ENCODE measurements around the gene L3HYPDH. TPM values are rescaled to one million over a fixed set of nuclear protein-coding genes. Genes with fewer than 3 reads are reported as not detected.
"Not testable (repeated sequence)": the region's sequence is repeated elsewhere in the genome, so short reads cannot be mapped to it uniquely, and the experiment has no call there.

The L3HYPDH gene
- total RNA-seq, 1 experiment from 2014 or later: 35.2 TPM

DNA sequence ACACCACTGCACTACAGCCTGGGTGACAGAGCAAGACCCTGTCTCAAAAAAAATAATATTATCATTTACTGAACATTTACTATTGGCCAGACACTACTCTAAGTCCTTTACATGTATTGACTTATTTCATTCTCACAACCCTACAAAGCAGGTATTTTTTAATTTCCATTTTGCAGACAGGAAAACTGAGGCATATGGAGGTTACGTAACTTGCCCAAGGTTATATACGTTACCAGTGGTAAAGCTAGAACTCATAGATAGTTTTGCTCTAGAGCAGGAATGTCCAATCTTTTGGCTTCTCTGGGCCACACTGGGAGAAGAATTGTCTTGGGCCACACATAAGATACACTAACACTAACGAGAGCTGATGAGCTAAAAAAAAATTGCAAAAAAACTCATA is 5.7 kb downstream of the L3HYPDH start:
- no peak for DNase-seq (ENCODE audit: low read depth)

DNA sequence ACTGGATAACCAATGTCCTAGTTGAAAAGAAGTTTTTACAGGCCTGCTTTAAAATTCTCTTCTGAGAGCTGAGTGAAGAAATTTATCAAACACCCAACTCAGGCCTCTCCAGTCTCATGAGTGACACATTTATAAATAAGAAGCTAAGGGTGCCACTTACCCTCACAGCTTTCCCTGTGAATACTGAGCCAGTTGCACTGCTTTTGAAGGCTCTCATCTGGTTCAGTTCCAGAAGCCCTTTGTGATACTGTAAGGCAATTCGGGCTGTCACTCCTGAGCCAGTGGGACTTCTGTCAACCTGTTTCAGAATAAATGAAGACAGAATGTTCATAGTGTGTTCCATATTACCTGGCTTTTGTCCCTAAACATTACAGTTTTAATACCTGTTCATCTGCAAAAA is 8.5 kb downstream of the L3HYPDH start:
- DNase-seq (ENCODE audit: low read depth): no peak

DNA sequence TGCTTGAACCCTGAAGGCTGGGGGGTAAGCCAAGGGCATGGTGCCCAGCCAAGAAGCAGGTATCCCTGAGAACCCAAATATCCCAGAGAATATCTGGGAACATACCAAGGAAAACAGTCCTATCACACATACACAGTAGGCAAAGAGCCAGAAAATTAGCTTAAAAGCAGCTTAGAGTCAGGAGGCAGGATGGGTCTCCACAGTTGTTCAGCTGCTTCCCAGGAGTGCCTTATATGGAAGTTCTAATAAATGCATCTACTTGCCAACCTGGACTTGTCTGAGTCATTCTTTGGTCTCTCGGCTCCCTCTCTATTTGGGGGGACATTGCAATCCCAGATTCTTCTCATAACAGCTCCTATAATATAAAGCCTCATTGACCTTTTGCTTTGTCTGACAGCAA is 10.0 kb downstream of the L3HYPDH start:
- peak; percentile 65 for DNase-seq (ENCODE audit: low read depth)

DNA sequence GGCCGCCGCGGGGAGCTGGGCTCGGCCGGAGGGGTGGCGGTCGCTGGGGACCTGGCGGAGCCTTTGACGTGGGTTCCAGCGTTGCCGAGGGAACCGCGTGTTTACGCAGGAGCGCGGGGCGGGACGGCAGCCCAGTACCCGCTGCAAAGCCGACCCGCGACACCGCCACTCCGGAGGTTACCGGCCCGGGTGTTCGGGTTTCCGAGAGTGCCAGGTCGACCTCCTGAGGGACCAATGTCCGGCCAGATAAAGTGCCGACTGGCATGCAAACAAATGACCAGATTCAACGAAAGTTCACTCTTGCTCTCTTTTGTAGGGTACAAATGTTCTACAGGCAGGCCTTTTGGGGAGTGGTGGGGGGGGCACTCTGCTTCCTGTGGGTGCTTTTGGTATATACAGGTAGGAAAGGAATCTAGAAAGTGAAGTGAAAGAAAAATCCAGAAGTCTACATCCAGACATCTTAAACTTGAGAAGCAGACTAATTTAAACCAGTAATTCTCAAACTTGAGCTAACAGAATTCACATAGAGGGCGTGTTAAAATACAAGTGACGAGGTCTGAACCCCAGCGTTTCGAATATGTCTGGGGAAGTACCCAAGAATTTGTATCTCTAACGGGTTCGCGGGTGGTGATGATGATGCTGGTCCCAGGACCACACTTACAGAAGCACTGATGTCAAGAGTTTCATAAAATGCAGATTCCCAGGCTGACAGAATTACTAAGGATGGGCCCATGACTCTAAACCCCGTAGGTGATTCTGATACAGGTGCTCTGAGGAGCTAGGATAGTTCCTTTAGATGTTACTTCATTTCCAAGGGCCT is 18.7 kb downstream of the L3HYPDH start, which contains the start of gene GPR135:
TSS of gene GPR135 (minus strand) at position 65 of the 820 bp plus-strand sequence. CDS start 154 bp downstream, outside the sequence.
- DNase-seq (ENCODE audit: low read depth): no peak

DNA sequence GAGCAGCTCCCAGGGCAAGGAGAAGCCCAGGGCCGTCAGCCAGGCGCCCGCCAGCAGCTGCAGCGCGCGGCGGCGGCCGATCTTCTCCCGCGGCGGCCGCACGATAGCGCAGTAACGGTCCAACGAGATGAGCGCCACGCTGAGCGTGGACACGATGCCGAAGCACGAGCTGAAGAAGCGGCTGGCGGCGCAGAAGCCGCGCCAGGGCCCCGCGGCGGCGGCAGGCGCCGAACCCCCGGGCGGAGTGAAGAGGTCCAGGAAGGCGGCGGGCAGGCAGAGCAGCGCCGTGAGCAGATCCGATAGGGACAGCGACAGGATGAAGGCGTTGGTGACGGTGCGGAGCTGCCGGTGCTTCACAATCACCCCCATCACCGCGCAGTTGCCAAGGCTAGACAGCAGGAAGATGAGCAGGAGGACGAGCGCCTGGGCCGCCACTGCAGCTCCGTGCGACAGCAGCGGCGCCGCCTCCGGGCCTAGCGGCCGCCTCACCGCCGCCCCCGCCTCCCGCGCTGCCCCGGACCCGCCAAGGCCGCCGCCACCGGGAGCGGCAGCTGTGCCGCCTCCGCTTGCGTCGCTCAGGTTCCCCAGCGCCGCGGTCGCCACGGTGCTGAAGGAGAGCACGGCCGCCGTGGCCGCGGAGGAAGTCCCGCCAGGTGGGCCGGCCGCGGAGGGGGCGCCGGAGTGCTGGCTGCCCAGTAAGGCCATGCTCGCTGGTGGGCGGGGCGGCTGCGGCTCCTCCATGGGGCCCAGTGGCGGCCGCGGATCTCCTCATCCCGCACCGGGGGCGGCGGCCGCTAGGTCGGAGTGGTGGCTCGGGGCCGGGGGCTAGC is 19.5 kb downstream of the L3HYPDH start:
- DNase-seq (ENCODE audit: low read depth): no peak

DNA sequence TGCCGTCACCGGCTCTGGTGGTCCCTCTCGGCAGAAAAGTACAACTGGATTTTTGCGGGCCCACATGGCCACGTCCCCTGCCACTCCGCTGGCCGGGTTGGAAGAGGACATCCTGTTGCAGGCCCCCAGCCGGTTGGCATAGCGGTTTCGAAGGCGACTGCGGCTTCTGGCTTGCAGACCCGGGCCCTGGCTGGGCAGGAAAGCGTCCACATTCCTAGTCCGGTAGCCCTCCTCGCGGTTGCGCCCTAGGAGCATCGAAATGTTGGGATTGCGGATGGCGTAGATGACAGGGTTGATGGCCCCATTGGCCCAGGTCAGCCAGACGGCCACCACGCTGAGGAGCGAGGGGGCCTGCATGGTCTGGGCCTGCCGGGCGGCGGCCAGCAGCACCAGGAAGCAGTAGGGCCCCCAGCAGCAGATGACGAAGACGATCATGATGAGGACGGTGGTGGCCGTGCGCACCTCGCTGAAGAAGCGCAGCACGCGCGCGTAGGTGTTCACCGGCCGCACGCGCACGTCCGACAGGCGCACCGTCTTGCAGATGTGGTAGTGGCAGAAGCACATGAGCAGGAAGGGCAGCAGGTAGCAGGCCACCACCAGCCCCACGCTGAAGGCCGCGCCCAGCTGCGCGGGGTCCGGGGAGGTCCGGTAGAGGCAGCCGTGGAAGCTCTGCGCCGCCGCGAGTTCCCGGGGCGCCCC is 20.3 kb downstream of the L3HYPDH start:
- DNase-seq (ENCODE audit: low read depth): no peak

DNA sequence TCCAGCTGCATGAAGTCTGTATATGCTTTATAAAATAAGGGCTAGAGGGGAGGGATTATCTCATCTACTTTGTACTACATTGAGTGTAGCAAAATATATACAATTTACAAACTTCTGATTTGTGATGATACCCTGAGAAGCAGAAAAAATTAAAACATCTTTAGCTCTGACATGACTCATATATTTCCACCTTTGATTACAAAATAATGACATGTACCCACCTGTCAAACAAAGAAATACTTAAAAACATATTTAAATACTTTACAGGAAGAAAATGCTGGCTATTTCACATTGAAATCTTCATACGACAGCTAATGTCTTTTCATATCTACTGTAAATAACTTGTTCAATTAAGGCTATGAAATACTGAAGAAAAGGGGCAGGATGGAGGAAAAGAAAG is 22.3 kb downstream of the L3HYPDH start:
- DNase-seq (ENCODE audit: low read depth): no peak

DNA sequence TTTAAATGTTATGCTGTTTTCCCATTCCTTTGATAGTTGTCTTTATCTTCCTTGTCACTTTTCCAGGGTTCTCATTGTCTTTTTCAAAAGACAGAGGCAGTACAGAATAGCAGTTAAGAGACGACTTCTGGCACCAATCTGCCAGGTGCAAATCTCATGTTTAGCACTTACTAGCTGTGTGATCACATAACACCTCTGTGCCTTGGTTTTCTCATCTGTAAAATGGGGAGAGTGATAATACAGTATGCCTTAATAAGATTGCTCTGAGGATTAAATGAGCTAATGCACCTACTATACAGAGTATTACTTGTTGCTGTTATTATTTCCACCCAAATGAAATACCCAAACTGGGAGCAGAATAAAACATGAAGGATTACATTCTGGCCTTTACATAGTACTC is 23.8 kb downstream of the L3HYPDH start:
- no peak for DNase-seq (ENCODE audit: low read depth)

DNA sequence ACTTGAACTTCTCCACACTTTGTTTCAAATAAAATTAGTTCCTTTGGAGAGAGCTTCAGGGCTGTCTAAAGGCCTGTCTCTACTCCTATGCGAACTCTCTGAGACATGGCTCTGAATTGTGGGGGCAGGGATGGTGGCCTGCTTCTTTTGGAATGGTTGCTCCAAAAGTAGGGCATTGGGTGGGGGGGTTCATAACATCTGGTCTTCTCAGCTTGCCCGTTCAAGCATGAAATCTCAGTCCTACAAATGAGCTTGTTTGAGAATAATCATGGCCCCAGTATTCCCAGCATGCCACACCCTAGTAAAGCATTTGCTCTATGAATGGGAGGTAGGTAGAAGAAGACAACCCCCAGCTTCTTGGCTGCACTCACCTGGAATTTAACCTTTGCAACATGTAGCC is 25.7 kb downstream of the L3HYPDH start:
- DNase-seq (ENCODE audit: low read depth): no peak

DNA sequence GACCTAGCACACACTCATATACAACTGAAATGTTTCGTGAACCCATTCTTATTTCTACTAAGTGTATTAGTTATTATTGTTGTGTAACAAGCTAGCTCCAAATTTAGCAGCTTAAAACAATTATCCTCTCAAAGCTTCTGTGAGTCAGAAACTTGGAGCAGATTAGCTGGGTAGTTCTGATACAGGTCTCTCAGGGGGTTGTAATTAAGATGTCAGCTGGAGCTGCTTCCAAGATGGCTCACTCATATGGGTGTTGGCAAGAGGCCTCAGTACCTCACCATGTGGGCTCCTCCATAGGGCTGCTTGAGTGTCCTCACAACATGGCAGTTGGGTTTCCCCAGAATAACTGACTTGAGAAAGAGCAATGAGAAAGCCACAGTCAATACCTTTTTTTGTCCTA is 28.8 kb downstream of the L3HYPDH start:
- DNase-seq (ENCODE audit: low read depth): peak; percentile 61

DNA sequence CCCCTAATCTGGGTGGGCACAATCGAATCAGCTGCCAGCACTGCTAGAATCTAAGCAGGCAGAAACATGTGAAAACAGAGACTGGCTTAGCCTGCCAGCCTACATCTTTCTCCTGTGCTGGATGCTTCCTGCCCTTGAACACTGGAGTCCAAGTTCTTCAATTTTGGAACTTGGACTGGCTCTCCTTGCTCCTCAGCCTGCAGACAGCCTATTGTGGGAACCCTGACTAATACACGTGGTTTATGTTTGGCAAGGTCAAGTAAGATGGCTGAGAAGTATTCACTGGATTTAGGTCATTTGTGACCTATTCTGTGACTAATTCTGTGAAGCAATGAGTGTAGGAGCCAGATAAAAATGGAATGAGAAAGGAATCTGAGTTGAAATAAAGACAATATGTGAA is 30.1 kb downstream of the L3HYPDH start:
- DNase-seq (ENCODE audit: low read depth): peak; percentile 87

DNA sequence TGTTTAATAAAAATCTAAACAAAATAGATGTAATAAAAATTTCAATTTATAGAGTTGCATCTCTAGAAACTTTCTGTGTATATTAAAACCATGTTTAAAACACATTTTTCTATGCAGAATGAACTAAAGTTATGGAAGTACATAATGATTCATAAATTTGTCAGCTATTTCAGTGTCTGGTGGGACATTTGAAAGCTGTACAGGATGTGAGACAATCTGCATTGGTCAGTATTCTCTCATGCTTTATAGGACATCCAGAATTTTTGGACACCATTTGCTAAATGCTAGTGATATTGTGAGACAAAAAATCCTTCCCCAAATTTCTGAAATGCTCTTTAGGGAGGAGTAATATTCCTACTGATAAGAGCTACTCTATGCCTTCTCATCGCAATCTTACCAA is 32.4 kb downstream of the L3HYPDH start:
- no peak for DNase-seq (ENCODE audit: low read depth)

DNA sequence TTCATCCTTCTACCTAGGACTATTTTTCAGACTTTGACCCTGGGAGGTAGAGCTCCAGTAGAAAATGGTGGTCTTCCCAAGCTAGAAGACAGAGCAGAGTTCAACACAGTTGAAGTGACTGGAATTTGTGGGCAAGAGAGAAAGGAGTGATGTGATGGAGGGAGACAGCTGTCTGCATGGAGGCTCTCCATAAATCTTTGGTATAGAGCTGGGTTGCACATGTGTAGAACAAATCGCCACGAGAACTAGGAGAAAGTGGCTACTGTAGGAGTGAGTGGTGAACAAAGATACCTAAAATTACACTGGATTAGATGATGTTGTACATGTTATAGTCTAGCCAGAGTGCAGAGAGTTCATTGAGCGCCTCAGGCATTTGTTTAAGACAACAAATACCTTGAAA is 33.5 kb downstream of the L3HYPDH start:
- no peak for DNase-seq (ENCODE audit: low read depth)

DNA sequence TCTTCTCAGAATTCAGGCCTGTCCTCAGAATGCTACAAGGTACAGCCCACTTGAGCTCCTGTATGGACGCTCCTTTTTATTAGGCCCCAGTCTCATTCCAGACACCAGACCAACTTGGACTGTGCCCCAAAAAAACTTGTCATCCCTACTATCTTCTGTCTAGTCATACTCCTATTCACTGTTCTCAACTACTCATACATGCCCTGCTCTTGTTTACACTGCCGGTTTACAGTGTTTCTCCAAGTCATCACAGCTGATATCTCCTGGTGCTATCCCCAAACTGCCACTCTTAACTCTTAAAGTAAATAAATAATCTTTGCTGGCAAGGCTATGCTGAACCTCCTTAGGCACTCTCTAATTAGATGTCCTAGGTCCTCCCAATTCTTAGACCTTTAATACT is 35.5 kb downstream of the L3HYPDH start:
- not testable (repeated sequence) for DNase-seq (ENCODE audit: low read depth)

DNA sequence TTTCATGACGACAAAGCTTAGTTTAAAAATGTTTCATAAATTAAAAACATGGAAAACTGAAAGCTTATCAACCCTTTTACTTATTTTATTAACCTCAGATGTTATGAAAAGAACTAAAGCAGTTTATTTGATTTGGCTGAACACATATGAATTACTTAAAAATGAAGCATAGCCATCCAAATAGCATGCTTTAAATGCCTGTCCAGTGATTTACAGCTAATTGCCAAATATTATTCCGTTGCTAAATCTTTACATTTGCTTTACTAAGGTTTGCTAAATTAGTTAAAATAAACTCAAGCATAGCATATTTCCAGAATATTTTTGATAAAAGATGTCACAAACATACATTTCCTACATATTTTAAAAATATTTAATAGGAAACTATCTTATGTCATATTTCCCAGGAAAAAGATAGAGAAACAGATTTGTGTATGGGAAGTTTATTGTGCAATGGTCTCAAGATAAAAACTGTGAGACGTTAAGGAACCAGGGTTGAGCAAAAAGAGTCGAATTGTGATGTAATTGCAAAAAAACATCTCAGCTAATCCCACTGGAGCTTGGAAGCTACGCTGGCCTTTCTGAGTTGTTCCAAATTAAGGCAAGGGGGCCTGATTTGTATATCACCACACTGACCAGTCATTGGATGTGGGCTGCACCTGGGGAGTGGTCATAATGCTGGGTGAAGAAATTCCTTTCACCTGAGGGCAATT is 44.8 kb downstream of the L3HYPDH start:
- no peak for DNase-seq (ENCODE audit: low read depth)

DNA sequence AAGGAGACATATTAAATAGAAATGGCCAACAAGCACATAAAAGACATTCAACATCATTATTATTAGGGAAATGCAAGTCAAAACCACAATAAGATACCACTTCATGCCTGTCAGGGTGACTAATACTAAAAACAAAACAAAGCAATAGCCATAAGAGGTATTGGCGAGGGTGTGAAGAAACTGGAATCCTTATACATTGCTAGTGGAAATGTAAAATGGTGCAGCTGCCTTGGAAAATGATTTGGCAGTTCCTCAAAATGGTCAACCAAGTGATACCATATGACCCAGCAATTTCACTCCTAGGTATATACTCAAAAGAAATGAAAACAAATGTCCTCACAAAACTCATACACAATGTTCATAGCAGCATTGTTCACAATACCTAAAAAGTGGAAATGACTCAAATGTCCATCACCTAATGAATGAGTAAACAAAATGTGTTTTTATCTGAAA is 46.0 kb downstream of the L3HYPDH start:
- peak; percentile 71 for DNase-seq (ENCODE audit: low read depth)

DNA sequence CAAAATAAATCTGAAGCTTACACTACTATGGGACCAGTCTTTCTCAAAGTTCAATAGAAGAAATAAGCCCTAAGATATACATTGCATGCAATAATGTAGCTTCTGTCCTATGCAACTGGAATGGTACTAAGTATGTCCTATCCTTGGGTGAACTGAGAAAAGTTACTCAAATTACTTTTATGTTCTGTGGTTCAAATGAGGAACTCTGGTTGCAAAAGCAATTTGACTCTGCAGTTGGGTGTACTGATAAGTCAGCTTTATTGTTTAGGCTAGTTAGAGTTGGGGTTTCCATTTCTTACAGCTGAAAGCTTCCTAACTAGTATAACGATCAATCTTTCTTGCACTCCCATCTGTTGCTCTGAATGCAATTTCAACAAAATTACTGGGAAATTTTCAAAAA is 48.2 kb downstream of the L3HYPDH start:
- no peak for DNase-seq (ENCODE audit: low read depth)

DNA sequence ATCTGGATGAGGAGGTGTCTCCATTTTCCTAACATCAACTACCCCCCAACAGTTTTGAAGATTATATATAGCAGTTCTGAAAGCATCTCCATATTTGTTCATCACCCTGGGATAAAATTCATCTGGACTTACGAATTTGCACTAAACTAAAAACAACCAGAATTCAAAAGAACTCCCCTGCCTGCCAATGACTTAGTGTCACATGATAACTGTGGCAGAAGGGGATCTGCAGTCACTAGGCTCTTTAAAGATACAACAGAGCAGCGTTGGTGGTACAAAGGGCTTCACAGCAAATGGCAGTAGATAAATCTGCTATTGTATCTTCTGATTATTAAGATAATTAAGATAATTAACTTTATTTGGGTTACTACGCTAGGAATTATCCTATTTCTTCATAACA is 49.1 kb downstream of the L3HYPDH start:
- DNase-seq (ENCODE audit: low read depth): no peak

DNA sequence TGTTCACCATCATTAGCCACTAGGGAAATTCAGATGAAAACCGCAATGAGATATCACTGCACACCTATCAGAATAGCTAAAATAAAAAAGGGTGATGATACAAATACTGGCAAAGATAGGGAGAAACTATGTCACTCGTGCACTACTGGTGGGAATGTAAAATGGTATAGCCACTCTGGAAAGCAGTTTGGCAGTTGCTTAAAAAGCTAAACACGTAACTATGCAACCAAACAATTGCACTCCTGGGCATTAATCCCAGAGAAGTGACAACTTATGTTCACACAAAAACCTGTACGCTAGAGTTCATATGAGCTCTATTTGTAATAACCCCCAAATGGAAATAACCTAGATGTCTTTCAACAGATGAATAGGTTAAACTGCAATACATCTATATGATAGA is 54.4 kb downstream of the L3HYPDH start:
- DNase-seq (ENCODE audit: low read depth): no peak

DNA sequence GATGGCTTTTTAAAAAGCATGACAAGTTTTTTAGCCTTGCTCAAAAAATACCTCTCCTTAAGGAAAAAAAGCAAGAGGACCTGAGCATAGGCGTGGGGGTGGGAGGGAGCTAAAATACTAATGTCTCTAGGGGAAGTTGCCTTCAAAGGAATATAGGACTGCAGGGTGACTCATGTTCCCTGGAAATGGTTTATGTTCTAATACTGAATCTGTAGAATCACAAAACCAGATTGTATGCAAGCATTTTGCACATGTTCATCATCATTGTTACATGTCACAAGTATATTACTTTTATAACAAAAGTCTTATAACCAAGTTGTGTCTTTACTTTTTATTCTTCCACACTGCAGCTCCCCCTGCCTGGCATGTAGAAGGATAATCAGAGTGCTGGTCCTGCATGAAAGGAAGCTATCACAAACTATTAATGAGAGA is 55.6 kb downstream of the L3HYPDH start:
- no peak for DNase-seq (ENCODE audit: low read depth)

Data from RPMI7951 (cell line).